ENCODE results near the gene FBXO44. TPM values are rescaled to one million over a fixed set of nuclear protein-coding genes. Genes with fewer than 3 reads are reported as not detected.

Gene FBXO44
- total RNA-seq, 2 experiments from 2014 or later = 18.1 to 20.4 TPM

DNA sequence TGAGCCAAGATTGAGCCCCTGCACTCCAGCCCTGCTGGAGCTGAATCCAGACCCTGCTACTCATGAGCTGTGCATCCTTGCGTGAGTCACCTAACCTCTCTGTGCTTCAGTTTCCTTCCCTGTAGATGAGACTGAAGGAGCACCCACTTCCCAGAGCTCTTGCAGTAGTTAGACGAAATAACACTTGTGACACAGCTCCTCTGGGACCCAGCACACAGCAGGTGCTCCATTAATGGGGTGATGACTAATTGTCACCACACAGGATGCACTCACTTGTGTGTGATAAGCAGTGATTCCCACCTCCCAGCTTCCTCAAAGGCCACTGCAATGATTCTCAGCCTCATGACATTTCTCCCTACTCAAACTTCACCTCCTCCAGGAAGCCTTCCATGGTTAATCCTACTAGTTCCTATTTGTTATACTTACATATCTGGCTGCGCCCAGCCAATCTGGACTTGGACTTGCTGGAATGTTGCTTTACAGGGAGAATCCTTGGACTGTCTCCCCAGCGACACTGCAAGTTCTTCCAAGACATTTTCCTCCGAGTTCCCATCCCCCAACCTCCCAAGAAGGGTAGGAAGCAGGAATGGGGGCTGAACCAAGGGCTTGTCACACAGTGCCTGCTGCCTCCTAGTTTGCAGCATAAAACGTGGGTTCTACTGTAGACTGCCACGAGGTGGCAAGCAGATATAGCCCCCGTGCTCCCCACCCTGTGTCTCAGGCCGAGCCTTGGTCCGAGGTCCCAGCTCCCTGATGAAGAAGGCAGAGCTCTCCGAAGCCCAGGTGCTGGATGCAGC, 54.1 kb downstream of the FBXO44 start:
- TF ChIP-seq, protein P1, sequence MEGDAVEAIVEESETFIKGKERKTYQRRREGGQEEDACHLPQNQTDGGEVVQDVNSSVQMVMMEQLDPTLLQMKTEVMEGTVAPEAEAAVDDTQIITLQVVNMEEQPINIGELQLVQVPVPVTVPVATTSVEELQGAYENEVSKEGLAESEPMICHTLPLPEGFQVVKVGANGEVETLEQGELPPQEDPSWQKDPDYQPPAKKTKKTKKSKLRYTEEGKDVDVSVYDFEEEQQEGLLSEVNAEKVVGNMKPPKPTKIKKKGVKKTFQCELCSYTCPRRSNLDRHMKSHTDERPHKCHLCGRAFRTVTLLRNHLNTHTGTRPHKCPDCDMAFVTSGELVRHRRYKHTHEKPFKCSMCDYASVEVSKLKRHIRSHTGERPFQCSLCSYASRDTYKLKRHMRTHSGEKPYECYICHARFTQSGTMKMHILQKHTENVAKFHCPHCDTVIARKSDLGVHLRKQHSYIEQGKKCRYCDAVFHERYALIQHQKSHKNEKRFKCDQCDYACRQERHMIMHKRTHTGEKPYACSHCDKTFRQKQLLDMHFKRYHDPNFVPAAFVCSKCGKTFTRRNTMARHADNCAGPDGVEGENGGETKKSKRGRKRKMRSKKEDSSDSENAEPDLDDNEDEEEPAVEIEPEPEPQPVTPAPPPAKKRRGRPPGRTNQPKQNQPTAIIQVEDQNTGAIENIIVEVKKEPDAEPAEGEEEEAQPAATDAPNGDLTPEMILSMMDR (IDR thresholded peaks at IDR 0.05) = no peak
- ChIA-PET POLR2A (no interaction called here), CTCF (interaction anchor here (0.7 to 5.1 kb wide), 5 partner anchors 11 to 63 kb away, joined by 3 to 26 read pairs (median 3); partner anchors contain the start of gene FBXO6)
- DNase-seq (peak; percentile 24), ATAC-seq (peak; percentile 57)
- Mint-ChIP-seq H3K4me1 (ENCODE audit: low read depth) (no peaks in the 10 kb centered on the region), H3K36me3 (ENCODE audit: low read depth) (no peaks in the 10 kb centered on the region), H3K9me3 (no peaks in the 10 kb centered on the region), H3K27ac (no peak overlapping the region), H3K27me3 (no peaks in the 10 kb centered on the region), H3K4me3 (no peak overlapping the region)
- intact Hi-C loops (cut with micrococcal nuclease) = no loop called here

DNA sequence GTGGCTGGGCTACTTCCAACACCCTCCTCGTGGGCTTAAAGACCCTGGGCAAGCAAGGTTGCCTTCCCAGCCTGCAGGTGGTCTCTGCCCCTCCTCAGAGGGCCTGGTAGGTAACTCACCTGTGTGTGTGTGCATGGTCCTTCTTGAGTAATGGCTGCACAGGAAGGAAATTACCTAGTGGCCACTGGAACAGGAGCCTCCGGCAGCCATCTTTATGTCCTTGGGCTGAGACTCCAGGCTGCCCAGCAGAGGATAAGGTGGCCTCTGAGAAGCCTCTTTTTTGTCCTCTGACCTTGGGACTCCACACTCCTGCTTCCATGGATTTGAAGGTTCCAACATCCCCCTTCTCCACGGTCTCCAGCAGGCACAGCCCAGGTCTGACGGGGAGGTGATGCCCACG, 56.8 kb downstream of the FBXO44 start:
- Mint-ChIP-seq H3K27me3 (no peaks in the 10 kb centered on the region), H3K9me3 (no peaks in the 10 kb centered on the region), H3K36me3 (ENCODE audit: low read depth) (no peaks in the 10 kb centered on the region), H3K4me3 (no peak overlapping the region), H3K4me1 (ENCODE audit: low read depth) (no peaks in the 10 kb centered on the region), H3K27ac (no peak overlapping the region)
- TF ChIP-seq, protein P1 (IDR thresholded peaks at IDR 0.05) = no peak
- CTCF ChIA-PET = interaction anchor here (0.8 to 5.1 kb wide), 17 partner anchors 8 to 383 kb away, joined by 3 to 26 read pairs (median 4); partner anchors contain the start of genes AGTRAP, FBXO6 and MAD2L2
- intact Hi-C loops (cut with micrococcal nuclease) = no loop called here
- no peak for DNase-seq
- no peak for ATAC-seq
- POLR2A ChIA-PET = no interaction called here

DNA sequence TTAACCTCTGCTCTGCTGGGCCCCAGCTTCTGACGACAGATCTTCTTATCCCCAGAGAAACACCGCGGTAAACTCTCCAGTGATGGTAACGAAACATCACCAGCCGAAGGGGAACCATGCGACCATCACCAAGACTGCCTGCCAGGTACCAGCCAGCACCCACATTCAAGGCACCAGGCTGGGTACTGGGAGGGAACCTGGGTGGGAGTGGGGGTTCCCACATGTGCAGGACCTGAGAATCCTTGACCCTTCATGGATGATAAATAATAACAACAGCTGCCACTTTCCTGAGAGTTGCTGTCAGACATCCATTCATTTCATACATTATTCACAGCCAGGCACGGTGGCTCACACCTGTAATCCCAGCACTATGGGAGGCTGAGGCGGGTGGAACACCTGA, 57.6 kb downstream of the FBXO44 start:
- no peaks in the 10 kb centered on the region for H3K36me3 Mint-ChIP-seq (ENCODE audit: low read depth)
- no peak overlapping the region for H3K27ac Mint-ChIP-seq
- no peak overlapping the region for H3K4me3 Mint-ChIP-seq
- no peaks in the 10 kb centered on the region for H3K27me3 Mint-ChIP-seq
- DNase-seq = no peak
- intact Hi-C loops (cut with micrococcal nuclease) = no loop called here
- TF ChIP-seq, protein P1 (IDR thresholded peaks at IDR 0.05) = no peak
- no peaks in the 10 kb centered on the region for H3K4me1 Mint-ChIP-seq (ENCODE audit: low read depth)
- no peaks in the 10 kb centered on the region for H3K9me3 Mint-ChIP-seq
- ChIA-PET POLR2A (no interaction called here), CTCF (interaction anchor here (1.1 to 5.1 kb wide), 3 partner anchors 22 to 67 kb away, joined by 3 to 26 read pairs (median 3); partner anchors contain the start of gene FBXO6)
- no peak for ATAC-seq

Other genes starting within 250 kb of the FBXO44 start
- gene DISP3, start 175.7 kb upstream of the FBXO44 start, total RNA-seq = under 1 TPM; 0.63 to 0.65 TPM
- 1 to 10 TPM; 1.7 to 1.9 TPM for gene FBXO2, start 448 bp upstream of the FBXO44 start, total RNA-seq
- 1 to 10 TPM; 6.2 to 7.9 TPM for gene FBXO6, start 9.3 kb downstream of the FBXO44 start, total RNA-seq
- 10 to 100 TPM; 86.5 to 90.4 TPM for gene MAD2L2, start 26.3 kb downstream of the FBXO44 start, total RNA-seq
- gene DRAXIN, start 36.8 kb downstream of the FBXO44 start, total RNA-seq = under 1 TPM; 0.18 to 0.20 TPM
- 1 to 10 TPM; 8.9 to 9.4 TPM for gene AGTRAP, start 81.3 kb downstream of the FBXO44 start, total RNA-seq
- not detected for gene C1orf167, start 107.3 kb downstream of the FBXO44 start, total RNA-seq
- 1 to 10 TPM; 9.6 TPM for gene MTHFR, start 151.1 kb downstream of the FBXO44 start, total RNA-seq
- 10 to 100 TPM; 10.8 to 12.2 TPM for gene CLCN6, start 151.3 kb downstream of the FBXO44 start, total RNA-seq
- gene NPPA, start 192.9 kb downstream of the FBXO44 start, total RNA-seq = not detected
- gene NPPB, start 204.1 kb downstream of the FBXO44 start, total RNA-seq = not detected